Colonic mucosa (tissue), 4 donors: ENCODE results near the gene CCNJL. TPM values are rescaled to one million over a fixed set of nuclear protein-coding genes. Genes with fewer than 3 reads are reported as not detected.

Source experiments
- DNase-seq: peaks from one replicate; pipeline ENCODE4 v3.0.0-alpha.2; 2020
- H3K27ac ChIP-seq: fragments of 200-600 bp; one replicate; pipeline ENCODE4 v1.8.0; 2021
- H3K27me3 ChIP-seq: fragments of 200-600 bp; one replicate; pipeline ENCODE4 v1.8.0; 2021
- H3K36me3 ChIP-seq: fragments of 200-600 bp; one replicate; pipeline ENCODE4 v1.8.0; 2021
- H3K4me1 ChIP-seq: fragments of 200-600 bp; one replicate; pipeline ENCODE4 v1.8.0; 2021; ENCODE audit warnings: mild to moderate bottlenecking
- H3K4me3 ChIP-seq: fragments of 200-600 bp; one replicate; pipeline ENCODE4 v1.8.0; 2021
- H3K9ac ChIP-seq, 2 donors: one replicate each; pipeline ENCODE4 v1.7.0; 2013; ENCODE audit warnings: control low read depth in 2 of 2, low read depth in 2 of 2, low read length in 2 of 2
- H3K9me3 ChIP-seq: fragments of 200-600 bp; one replicate; pipeline ENCODE4 v1.8.0; 2021
- intact Hi-C: fragments of 100-400 bp; cut with DNase I; formaldehyde crosslinking; loops from one replicate; pipeline ENCODE4 v1.14.1; 2022
- total RNA-seq, 2 donors: library from RNA; stranded (reverse); fragmentation: NEBNext Ultra II Directional in 1 of 2; extraction: Animal tissue kit (Norgen Biotek cat#: 25700) in 1 of 2; gene quantifications; one replicate each; pipeline ENCODE4 v1.2.1, GENCODE V29; 2021
- TF ChIP-seq, protein P1 (sequence below): fragments of 200-600 bp; IDR thresholded peaks from one replicate; pipeline ENCODE4 v1.8.0; 2022; ENCODE audit warnings: antibody characterized with exemption, mild to moderate bottlenecking
- donor health status: healthy.
- donor health status: DM: no; HTN: no; CAD: no.
- donor health status: DM: no; HTN: no; CAD: no.

CCNJL gene
- total RNA-seq, 2 donors from 2014 or later = 14.6 to 21.6 TPM

DNA sequence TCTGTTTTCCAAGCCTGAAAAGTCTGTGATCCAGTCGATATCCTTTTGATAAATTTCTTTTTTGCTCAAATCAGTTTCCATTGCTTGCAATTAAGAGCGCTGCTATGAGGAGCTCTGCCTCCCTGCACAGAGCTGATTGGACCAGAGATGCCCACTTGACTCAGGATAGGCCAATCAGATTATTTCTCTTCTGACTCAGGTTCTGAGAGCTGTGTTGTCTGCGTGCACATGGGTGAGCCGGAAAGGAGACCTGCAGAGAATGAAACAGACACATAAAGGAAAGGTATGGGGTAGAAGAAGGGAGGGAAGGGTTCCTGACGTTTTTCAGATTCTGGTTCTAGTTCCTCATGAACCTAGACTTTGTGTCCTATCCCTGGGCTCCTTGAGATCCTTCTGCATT is 98.8 kb downstream of the CCNJL start:
- Histone ChIP-seq H3K9me3 (no peaks in the 10 kb centered on the region), H3K27me3 (no peaks in the 10 kb centered on the region), H3K27ac (no peak overlapping the region), H3K4me1 (no peaks in the 10 kb centered on the region), H3K4me3 (no peak overlapping the region), H3K9ac (no peak overlapping the region), H3K36me3 (no peaks in the 10 kb centered on the region)
- TF ChIP-seq, protein P1, sequence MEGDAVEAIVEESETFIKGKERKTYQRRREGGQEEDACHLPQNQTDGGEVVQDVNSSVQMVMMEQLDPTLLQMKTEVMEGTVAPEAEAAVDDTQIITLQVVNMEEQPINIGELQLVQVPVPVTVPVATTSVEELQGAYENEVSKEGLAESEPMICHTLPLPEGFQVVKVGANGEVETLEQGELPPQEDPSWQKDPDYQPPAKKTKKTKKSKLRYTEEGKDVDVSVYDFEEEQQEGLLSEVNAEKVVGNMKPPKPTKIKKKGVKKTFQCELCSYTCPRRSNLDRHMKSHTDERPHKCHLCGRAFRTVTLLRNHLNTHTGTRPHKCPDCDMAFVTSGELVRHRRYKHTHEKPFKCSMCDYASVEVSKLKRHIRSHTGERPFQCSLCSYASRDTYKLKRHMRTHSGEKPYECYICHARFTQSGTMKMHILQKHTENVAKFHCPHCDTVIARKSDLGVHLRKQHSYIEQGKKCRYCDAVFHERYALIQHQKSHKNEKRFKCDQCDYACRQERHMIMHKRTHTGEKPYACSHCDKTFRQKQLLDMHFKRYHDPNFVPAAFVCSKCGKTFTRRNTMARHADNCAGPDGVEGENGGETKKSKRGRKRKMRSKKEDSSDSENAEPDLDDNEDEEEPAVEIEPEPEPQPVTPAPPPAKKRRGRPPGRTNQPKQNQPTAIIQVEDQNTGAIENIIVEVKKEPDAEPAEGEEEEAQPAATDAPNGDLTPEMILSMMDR = no peak
- intact Hi-C loops = no loop called here
- DNase-seq = no peak

DNA sequence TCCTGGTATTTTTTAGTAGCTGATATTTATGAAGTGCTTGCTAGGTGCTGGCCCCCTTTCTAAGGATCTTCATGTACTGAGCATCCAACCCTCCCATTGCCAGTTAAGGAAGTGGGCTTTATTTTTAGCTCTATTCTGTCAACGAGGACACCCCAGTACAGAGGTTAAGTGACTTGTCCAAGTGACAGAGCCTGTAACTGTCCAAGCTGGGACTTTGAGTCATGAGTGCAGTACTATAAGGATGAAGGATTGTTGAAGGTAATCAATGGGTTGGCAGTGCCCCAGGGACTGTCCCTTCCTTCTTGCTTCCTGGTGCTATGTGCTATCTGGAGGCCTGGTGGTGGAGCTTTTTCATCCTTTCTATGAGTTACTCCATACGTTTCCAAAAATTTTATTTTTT is 101.0 kb downstream of the CCNJL start:
- intact Hi-C loops = no loop called here
- Histone ChIP-seq H3K9ac (no peak overlapping the region), H3K4me1 (no peaks in the 10 kb centered on the region), H3K4me3 (no peak overlapping the region), H3K27ac (no peak overlapping the region), H3K27me3 (no peaks in the 10 kb centered on the region), H3K36me3 (no peaks in the 10 kb centered on the region), H3K9me3 (no peaks in the 10 kb centered on the region)
- no peak for DNase-seq
- TF ChIP-seq, protein P1 = no peak

DNA sequence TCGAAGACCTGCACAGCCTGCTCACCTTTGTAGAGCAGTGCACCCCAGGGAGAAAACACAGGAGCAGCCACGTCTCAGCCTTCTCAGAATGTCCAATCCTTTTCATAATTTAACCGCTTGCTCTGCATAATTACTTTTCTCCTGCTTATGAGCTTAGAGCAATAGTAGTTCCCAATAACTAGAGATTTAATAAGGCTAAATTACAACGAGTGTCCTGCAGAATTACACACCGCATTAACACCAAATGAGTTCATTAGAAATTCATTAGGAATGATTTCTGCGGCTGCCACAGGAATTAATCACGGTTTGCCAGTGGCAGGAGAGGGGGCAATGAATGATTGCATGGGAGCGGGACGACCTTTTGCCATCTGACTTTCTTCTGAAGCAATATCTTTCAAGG is 101.8 kb downstream of the CCNJL start:
- no peak overlapping the region for H3K27ac ChIP-seq
- H3K9me3 ChIP-seq = no peaks in the 10 kb centered on the region

DNA sequence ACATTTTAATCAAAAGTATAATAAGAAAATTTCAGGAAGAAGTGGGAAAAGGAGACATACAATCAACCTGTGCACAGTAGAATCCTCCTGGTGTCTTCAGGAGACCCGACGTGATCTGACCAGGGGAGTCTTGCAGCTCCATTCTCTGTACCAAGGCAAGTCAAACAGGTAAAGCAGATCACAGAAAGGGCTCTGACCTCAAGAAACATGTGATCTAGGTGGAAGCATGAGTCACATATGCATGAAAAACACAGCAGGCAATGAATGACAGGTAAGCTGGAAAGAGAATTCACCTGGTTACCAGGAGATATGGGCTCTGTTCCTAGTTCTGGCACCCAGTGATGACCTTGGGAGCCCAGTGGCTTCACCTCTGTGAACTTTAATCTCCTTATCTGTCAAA is 102.4 kb downstream of the CCNJL start:
- H3K9ac ChIP-seq = no peak overlapping the region
- no peaks in the 10 kb centered on the region for H3K36me3 ChIP-seq
- no peaks in the 10 kb centered on the region for H3K9me3 ChIP-seq
- no peak for DNase-seq
- TF ChIP-seq, protein P1 = no peak
- no peak overlapping the region for H3K27ac ChIP-seq
- H3K27me3 ChIP-seq = no peaks in the 10 kb centered on the region
- H3K4me3 ChIP-seq = no peak overlapping the region
- intact Hi-C loops = no loop called here
- H3K4me1 ChIP-seq = no peaks in the 10 kb centered on the region

More for the DNA sequence above, 101.8 kb downstream of the CCNJL start:
- TF ChIP-seq, protein P1 = no peak
- intact Hi-C loops = no loop called here
- Histone ChIP-seq H3K9ac (no peak overlapping the region), H3K4me1 (no peaks in the 10 kb centered on the region), H3K36me3 (no peaks in the 10 kb centered on the region), H3K4me3 (no peak overlapping the region), H3K27me3 (no peaks in the 10 kb centered on the region)
- DNase-seq = no peak

DNA sequence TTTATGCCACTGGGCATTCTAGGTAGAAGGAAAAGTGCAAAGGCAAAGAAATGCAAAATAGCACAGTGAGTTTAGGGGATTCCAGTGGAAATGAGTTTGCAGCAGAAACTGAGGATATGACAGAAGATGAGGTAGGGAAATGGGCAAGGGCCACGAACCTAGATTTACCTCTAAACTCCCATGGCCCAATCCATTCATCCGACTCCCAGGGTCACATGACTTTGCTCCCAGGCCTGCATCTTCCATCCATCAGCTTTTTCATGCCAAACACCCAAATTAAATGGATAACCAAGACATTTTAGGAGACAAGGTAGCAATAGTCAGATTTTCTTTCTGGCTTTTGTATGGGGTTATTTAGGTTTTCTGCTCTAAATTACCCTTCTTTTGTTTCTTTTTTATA is 105.3 kb downstream of the CCNJL start:
- Histone ChIP-seq H3K27me3 (no peaks in the 10 kb centered on the region), H3K9me3 (no peaks in the 10 kb centered on the region), H3K4me3 (no peak overlapping the region), H3K36me3 (no peaks in the 10 kb centered on the region), H3K4me1 (no peaks in the 10 kb centered on the region), H3K27ac (no peak overlapping the region), H3K9ac (no peak overlapping the region)
- intact Hi-C loops = no loop called here
- DNase-seq = no peak
- TF ChIP-seq, protein P1 = no peak

Other genes starting within 250 kb of the CCNJL start
- gene PWWP2A, start 193.1 kb downstream of the CCNJL start, total RNA-seq = 10 to 100 TPM; 44.0 to 47.6 TPM
- not detected for gene FABP6, start 83.1 kb downstream of the CCNJL start, total RNA-seq
- 1 to 10 TPM in 1 of 2 donors, under 1 TPM in 1; 0.64 to 1.0 TPM for gene C1QTNF2, start 58.1 kb upstream of the CCNJL start, total RNA-seq
- gene FAM200C, start 87.5 kb upstream of the CCNJL start, total RNA-seq = 1 to 10 TPM; 1.8 to 2.3 TPM
- 10 to 100 TPM; 31.5 to 48.8 TPM for gene SLU7, start 106.5 kb upstream of the CCNJL start, total RNA-seq
- 100 to 1,000 TPM in 1 of 2 donors, 10 to 100 TPM in 1; 37.0 to 104 TPM for gene PTTG1, start 109.3 kb upstream of the CCNJL start, total RNA-seq